ENCODE data around the gene IQCF5. TPM values are rescaled to one million over a fixed set of nuclear protein-coding genes. Genes with fewer than 3 reads are reported as not detected.
"Not testable (repeated sequence)": the region's sequence is repeated elsewhere in the genome, so short reads cannot be mapped to it uniquely, and the experiment has no call there.

IQCF5 gene
- total RNA-seq, result not detected in 2 replicates

- intact Hi-C loops (cut with micrococcal nuclease), result no loop called here
- no peaks in the 10 kb centered on the region for H3K9me3 Mint-ChIP-seq
- no peaks in the 10 kb centered on the region for H3K36me3 Mint-ChIP-seq (ENCODE audit: low read depth)
- H3K4me1 Mint-ChIP-seq (ENCODE audit: low read depth), result no peaks in the 10 kb centered on the region
- peaks cover 6% of the 10 kb centered on the region for H3K27me3 Mint-ChIP-seq (ENCODE audit: low read depth)
- no peak for DNase-seq (ENCODE audit: low spot score)
- H3K4me3 Mint-ChIP-seq (ENCODE audit: low read depth), result no peak within 1 kb of the TSS
- H3K27ac Mint-ChIP-seq, result no peak within 1 kb of the TSS
These were observed at the start of gene IQCF5 for GRCh38 chr3:51875501-51875900. IQCF5 (minus strand) TSS chr3:51875601; CDS start chr3:51875531, 70 bp downstream.

DNA sequence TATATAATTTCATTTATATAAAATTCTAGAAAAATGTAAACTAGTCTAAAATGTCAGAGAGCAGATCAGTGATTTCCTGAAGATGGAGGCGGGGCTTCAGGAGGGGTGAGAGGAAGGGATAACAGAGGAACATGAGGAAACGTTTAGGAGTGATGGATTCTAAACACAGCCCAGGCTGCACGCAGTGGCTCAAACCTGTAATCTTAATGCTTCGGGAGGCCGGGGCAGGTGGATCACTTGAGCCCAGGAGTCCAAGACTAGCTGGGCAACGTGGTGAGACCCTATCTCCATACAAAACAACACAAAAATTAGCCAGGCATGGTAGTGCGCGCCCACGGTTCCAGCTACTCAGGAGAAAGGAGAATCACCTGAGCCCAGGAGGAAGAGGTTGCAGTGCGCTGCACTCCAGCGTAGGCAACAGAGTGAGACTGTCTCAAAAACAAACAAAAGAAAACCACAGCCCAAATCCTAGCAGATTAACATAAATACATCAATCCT is 45.7 kb upstream of the IQCF5 start:
- H3K36me3 Mint-ChIP-seq (ENCODE audit: low read depth), result no peaks in the 10 kb centered on the region
- intact Hi-C loops (cut with micrococcal nuclease), result no loop called here

GRCh38 chr3:51916418-51916817 is 41.0 kb upstream of the IQCF5 start:
- Mint-ChIP-seq H3K4me3 (ENCODE audit: low read depth) (no peak overlapping the region), H3K27me3 (ENCODE audit: low read depth) (peaks cover 18% of the 10 kb centered on the region), H3K36me3 (ENCODE audit: low read depth) (no peaks in the 10 kb centered on the region), H3K27ac (no peak overlapping the region), H3K4me1 (ENCODE audit: low read depth) (no peaks in the 10 kb centered on the region), H3K9me3 (no peaks in the 10 kb centered on the region)
- intact Hi-C loops (cut with micrococcal nuclease), result no loop called here
- no peak for DNase-seq (ENCODE audit: low spot score)

More for the DNA sequence above, 45.7 kb upstream of the IQCF5 start:
- no peak for DNase-seq (ENCODE audit: low spot score)
- H3K4me1 Mint-ChIP-seq (ENCODE audit: low read depth), result no peaks in the 10 kb centered on the region
- no peaks in the 10 kb centered on the region for H3K9me3 Mint-ChIP-seq
- no peak overlapping the region for H3K4me3 Mint-ChIP-seq (ENCODE audit: low read depth)
- peaks cover 19% of the 10 kb centered on the region for H3K27me3 Mint-ChIP-seq (ENCODE audit: low read depth)
- no peak overlapping the region for H3K27ac Mint-ChIP-seq

- H3K27ac Mint-ChIP-seq, result no peak overlapping the region
- H3K27me3 Mint-ChIP-seq (ENCODE audit: low read depth), result no peaks in the 10 kb centered on the region
- intact Hi-C loops (cut with micrococcal nuclease), result no loop called here
- H3K4me1 Mint-ChIP-seq (ENCODE audit: low read depth), result no peaks in the 10 kb centered on the region
- no peak overlapping the region for H3K4me3 Mint-ChIP-seq (ENCODE audit: low read depth)
- peaks cover 19% of the 10 kb centered on the region for H3K9me3 Mint-ChIP-seq
- no peaks in the 10 kb centered on the region for H3K36me3 Mint-ChIP-seq (ENCODE audit: low read depth)
- DNase-seq (ENCODE audit: low spot score), result no peak
These were observed 32.6 kb upstream of the IQCF5 start for GRCh38 chr3:51908026-51908425.

- Mint-ChIP-seq H3K36me3 (ENCODE audit: low read depth) (no peaks in the 10 kb centered on the region), H3K4me3 (ENCODE audit: low read depth) (no peak overlapping the region), H3K27ac (no peak overlapping the region), H3K9me3 (peaks cover 18% of the 10 kb centered on the region), H3K4me1 (ENCODE audit: low read depth) (no peaks in the 10 kb centered on the region), H3K27me3 (ENCODE audit: low read depth) (peaks cover 14% of the 10 kb centered on the region)
- no peak for DNase-seq (ENCODE audit: low spot score)
- intact Hi-C loops (cut with micrococcal nuclease), result no loop called here
These were observed 28.8 kb upstream of the IQCF5 start for GRCh38 chr3:51904034-51904823.

GRCh38 chr3:51902361-51902760 is 27.0 kb upstream of the IQCF5 start:
- H3K27ac Mint-ChIP-seq; DNase-seq (ENCODE audit: low spot score); intact Hi-C loops (cut with micrococcal nuclease); H3K4me3 Mint-ChIP-seq (ENCODE audit: low read depth); H3K36me3 Mint-ChIP-seq (ENCODE audit: low read depth); H3K4me1 Mint-ChIP-seq (ENCODE audit: low read depth): not testable (repeated sequence)
- H3K9me3 Mint-ChIP-seq, result peaks cover 12% of the 10 kb centered on the region
- peaks cover 23% of the 10 kb centered on the region for H3K27me3 Mint-ChIP-seq (ENCODE audit: low read depth)

DNA sequence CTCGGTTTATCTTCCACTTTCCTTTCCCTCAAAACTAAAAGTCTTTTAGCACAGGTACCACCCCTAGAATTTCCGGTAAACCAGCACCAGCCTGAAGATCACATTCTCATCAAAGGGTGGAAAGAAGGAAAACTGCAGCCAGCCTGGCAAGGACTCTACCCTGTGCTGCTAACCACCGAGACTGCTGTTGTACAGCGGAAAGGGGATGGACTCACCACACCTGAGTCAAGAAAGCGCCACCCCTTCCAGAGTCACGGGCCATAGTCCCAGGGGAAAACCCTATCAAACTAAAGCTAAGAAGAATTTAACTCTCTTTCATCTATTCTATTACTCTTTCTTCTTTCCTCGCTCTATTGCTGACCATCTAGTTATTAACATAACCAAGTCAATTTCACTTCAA is 24.6 kb upstream of the IQCF5 start:
- H3K4me3 Mint-ChIP-seq (ENCODE audit: low read depth); intact Hi-C loops (cut with micrococcal nuclease); H3K9me3 Mint-ChIP-seq; H3K4me1 Mint-ChIP-seq (ENCODE audit: low read depth); DNase-seq (ENCODE audit: low spot score); H3K27ac Mint-ChIP-seq; H3K36me3 Mint-ChIP-seq (ENCODE audit: low read depth): not testable (repeated sequence)
- peaks cover 25% of the 10 kb centered on the region for H3K27me3 Mint-ChIP-seq (ENCODE audit: low read depth)

DNA sequence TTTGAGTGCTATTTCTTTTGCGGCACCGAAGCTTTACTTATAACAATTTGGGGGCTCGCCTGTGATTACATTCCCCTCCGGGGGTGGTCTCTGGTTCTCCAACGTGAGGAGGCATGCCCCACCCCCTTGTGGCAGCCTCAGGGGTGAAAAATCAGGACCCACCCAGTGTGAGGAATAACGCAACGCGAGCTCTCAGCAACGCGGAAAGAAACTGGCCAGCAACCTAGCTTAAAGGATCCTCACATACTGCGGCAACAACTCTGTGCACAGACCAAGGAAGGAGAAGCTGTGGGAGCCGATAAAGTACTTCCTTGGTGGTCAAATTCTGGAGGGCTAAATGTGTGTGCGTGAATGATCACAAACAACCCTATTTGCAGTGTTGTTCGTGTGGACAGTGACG is 22.0 kb upstream of the IQCF5 start:
- no peak for DNase-seq (ENCODE audit: low spot score)
- H3K36me3 Mint-ChIP-seq (ENCODE audit: low read depth), result no peaks in the 10 kb centered on the region
- intact Hi-C loops (cut with micrococcal nuclease), result no loop called here
- no peak overlapping the region for H3K4me3 Mint-ChIP-seq (ENCODE audit: low read depth)
- H3K27me3 Mint-ChIP-seq (ENCODE audit: low read depth), result peaks cover 26% of the 10 kb centered on the region
- no peaks in the 10 kb centered on the region for H3K9me3 Mint-ChIP-seq
- H3K27ac Mint-ChIP-seq, result no peak overlapping the region
- peaks cover 2% of the 10 kb centered on the region for H3K4me1 Mint-ChIP-seq (ENCODE audit: low read depth)

GRCh38 chr3:51896607-51897305 is 21.4 kb upstream of the IQCF5 start:
- no peak overlapping the region for H3K27ac Mint-ChIP-seq
- intact Hi-C loops (cut with micrococcal nuclease), result no loop called here
- H3K4me1 Mint-ChIP-seq (ENCODE audit: low read depth), result peaks cover 8% of the 10 kb centered on the region
- H3K4me3 Mint-ChIP-seq (ENCODE audit: low read depth), result no peak overlapping the region
- no peaks in the 10 kb centered on the region for H3K36me3 Mint-ChIP-seq (ENCODE audit: low read depth)
- no peak for DNase-seq (ENCODE audit: low spot score)
- H3K27me3 Mint-ChIP-seq (ENCODE audit: low read depth), result peaks cover 29% of the 10 kb centered on the region
- no peaks in the 10 kb centered on the region for H3K9me3 Mint-ChIP-seq

DNA sequence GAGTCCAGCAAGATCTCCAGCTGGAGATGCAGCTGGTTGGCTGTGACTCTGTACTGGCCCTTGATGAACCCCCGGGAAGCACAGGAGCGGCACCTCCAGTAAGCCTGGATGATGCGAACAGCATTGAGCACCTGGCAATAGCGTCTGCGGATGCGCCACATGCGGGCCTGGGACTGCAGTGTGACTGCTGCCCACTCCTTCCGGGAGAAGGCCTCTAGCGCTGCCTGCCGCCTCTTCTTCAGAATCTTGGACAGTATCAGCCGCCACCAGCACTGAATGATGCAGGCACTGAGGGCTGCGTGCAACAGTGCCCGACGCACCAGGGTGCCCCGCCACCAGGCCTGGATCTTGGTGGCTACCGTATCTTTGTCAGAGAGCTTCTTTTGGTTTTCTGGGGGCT is 19.5 kb upstream of the IQCF5 start:
- H3K27ac Mint-ChIP-seq, result no peak overlapping the region
- H3K9me3 Mint-ChIP-seq, result no peaks in the 10 kb centered on the region
- H3K4me3 Mint-ChIP-seq (ENCODE audit: low read depth), result no peak overlapping the region
- peaks cover 21% of the 10 kb centered on the region for H3K27me3 Mint-ChIP-seq (ENCODE audit: low read depth)
- no peak for DNase-seq (ENCODE audit: low spot score)
- H3K36me3 Mint-ChIP-seq (ENCODE audit: low read depth), result no peaks in the 10 kb centered on the region
- intact Hi-C loops (cut with micrococcal nuclease), result no loop called here
- H3K4me1 Mint-ChIP-seq (ENCODE audit: low read depth), result peaks cover 19% of the 10 kb centered on the region

DNA sequence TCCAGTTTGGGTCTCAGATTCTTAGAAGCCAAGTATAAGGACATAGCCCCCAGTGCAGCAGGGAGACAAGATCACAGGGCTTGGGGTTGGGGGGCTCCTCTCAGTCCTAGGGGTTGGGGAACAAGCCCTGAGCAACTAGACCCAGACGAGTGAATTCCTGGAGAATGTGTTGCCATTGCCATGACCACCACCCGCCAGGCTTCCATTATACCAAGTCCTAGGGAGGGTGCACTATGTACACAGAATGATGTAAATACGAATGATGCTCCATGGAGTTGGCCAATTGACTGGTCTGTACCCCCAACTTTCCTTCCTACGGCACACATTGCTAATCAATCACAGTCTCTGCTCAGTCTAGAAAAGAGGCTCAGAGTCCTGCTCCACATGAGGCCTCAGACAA is 19.0 kb upstream of the IQCF5 start:
- H3K9me3 Mint-ChIP-seq, result no peaks in the 10 kb centered on the region
- intact Hi-C loops (cut with micrococcal nuclease), result no loop called here
- DNase-seq (ENCODE audit: low spot score), result no peak
- no peaks in the 10 kb centered on the region for H3K36me3 Mint-ChIP-seq (ENCODE audit: low read depth)
- peaks cover 19% of the 10 kb centered on the region for H3K27me3 Mint-ChIP-seq (ENCODE audit: low read depth)
- H3K4me3 Mint-ChIP-seq (ENCODE audit: low read depth), result no peak overlapping the region
- peaks cover 19% of the 10 kb centered on the region for H3K4me1 Mint-ChIP-seq (ENCODE audit: low read depth)
- no peak overlapping the region for H3K27ac Mint-ChIP-seq

GRCh38 chr3:51891242-51892039 is 16.0 kb upstream of the IQCF5 start:
- no peaks in the 10 kb centered on the region for H3K36me3 Mint-ChIP-seq (ENCODE audit: low read depth)
- H3K4me3 Mint-ChIP-seq (ENCODE audit: low read depth), result no peak overlapping the region
- no peak overlapping the region for H3K27ac Mint-ChIP-seq
- intact Hi-C loops (cut with micrococcal nuclease), result no loop called here
- DNase-seq (ENCODE audit: low spot score), result no peak
- peaks cover 8% of the 10 kb centered on the region for H3K27me3 Mint-ChIP-seq (ENCODE audit: low read depth)
- H3K4me1 Mint-ChIP-seq (ENCODE audit: low read depth), result peaks cover 17% of the 10 kb centered on the region
- no peaks in the 10 kb centered on the region for H3K9me3 Mint-ChIP-seq

All from activated T-helper 2 cell treated with anti-CD3 and anti-CD28 coated beads, Interferon-gamma antibody, Interleukin-2, Interleukin-4, amounts not matched to agents 10 μg/mL and 5 μg/mL and 100 μg/mL, durations not matched to agents 14 hours and 24 hours and 36 hours (primary cell).